A673 (cell line): Measurements from ENCODE around the gene ADGRG1.

Source experiments
- CTCF ChIP-seq: fragments of 300-800, 200-600 bp; sonication (generic); conservative IDR thresholded peaks from 2 replicates; pipeline ENCODE4 v1.5.1; 2017; ENCODE audit warnings: low read depth, mild to moderate bottlenecking, antibody characterized with exemption, low read length, moderate library complexity, mixed read lengths
- EZH2 ChIP-seq: fragments of 200-600 bp; sonication (generic); IDR thresholded peaks from 2 replicates; pipeline ENCODE4 v1.6.1; 2017; ENCODE audit warnings: borderline replicate concordance, low read depth, mild to moderate bottlenecking, mixed read lengths, antibody characterized with exemption, low read length; ENCODE audit not compliant: poor library complexity, severe bottlenecking

- TF ChIP-seq CTCF (no peak), EZH2 (no peak)
Measured at GRCh38 chr16:57615813-57616212, 12.6 kb upstream of the ADGRG1 start.
